Activated gamma-delta T cell (primary cell): Measurements from ENCODE around the gene CDH7.

Experiments used
- DNase-seq: peaks from one replicate; lab custom pipeline; 2025; lab: John Stamatoyannopoulos, UW

CDH7 gene

GRCh38 chr18:65767406-65767805 lies 16.6 kb downstream of the CDH7 start:
- DNase-seq: no peak

GRCh38 chr18:65768120-65768778 lies 17.4 kb downstream of the CDH7 start:
- no peak for DNase-seq

DNA sequence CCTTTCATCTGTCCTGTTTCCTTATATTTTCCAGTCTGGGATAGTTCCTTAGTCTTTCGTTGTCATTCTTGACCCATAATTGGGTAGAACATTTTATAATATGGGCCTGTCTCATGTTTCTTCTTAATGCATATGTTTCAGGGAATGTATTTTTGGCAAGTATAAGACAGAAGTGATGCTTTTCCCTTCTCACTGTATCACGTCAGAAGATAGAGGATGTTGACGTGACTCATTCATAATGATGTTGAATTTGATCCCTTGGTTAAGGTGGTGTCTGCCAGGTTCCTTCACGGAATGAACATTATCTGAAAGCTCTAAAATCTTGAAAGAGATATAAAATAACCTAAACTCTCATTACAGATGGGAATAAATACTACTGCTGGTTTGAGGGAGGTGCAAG lies 18.8 kb downstream of the CDH7 start:
- DNase-seq: no peak

DNA sequence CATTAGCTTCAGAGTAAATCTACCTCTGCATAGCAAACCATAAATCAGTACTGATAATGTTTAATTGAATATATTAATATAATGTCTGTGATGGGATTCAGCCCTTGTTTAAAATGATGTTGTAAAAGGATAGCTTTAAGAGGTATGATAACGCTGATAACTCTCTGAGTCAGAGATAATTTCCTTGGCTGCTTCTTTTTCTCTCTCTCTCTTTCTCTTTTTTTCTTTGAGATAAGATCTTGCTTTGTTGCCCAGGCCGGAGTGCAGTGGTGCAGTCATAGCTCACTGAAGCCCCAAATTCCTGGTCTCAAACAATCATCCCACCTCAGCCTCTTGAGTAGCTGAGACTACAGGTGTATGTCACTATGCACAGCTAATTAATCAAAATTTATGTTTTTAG lies 35.7 kb downstream of the CDH7 start:
- DNase-seq: no peak

- no peak for DNase-seq
Observed at GRCh38 chr18:65788373-65788772, 37.6 kb downstream of the CDH7 start.

GRCh38 chr18:65790604-65791003 lies 39.8 kb downstream of the CDH7 start:
- no peak for DNase-seq

DNA sequence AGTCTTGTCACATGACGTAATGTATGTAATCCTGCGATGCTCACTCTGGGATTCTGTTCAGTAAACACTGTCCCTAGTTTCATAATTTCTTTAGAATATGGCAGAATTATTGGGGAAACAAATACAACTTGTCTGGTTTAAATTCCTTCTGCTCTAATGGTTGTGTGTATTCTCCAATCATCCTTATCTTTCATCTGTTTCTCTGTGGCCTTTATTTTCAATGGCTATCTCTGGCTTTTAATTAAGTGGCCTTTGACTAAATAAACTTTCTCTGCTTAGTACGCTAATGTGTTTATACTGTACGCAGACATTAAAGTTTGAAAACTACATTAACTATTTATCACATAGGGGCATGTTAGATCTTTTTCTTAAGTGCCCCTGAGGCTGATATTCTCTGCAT lies 40.9 kb downstream of the CDH7 start:
- DNase-seq: no peak

DNA sequence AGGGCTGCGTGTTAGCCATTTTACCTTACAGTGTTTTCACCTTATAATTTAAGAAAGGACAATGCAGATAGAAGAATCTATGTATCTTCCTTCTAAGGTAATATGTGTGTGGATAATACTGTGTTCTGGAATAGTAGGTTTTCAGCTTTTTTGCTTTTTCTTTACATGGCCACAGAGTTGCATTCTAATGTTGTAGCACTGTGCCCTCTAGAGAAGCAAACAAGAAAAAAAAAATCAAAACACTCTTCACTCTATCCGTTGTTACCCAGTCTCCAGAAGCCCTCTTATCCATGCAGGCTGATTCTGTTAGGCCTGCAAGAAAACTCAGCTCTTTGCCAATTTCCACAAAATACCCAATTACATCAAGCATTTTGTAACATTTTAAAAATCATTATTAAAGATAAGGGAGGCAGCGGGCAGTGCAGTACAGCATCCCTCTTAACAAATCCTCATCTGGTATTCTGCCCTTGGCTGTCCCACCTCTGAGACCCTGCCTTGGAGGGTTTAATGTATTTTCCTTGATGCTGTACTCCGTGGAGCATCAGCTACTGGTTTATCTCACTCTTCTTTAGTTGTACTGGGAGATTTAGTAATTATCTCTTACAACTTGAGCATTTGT lies 41.8 kb downstream of the CDH7 start:
- DNase-seq: no peak

GRCh38 chr18:65808759-65809158 lies 57.9 kb downstream of the CDH7 start:
- DNase-seq: no peak

DNA sequence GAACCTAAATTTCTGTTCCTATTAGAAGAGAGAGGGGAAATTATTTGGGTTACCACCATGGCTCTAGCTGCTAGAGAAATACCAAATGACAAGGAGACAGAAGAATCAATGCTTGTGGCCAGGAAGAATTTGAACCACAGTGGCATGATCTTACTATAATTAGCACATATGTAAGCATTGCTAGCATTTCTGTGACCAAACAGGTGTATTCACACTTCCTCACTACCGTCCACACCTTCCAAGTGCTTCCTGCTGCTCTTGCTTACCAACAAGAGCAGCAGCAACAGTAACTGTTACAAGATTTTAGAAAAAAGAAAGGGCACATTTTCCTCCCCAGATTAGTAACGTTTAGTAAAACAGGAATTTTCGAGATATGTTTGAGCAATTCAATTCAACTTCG lies 60.5 kb downstream of the CDH7 start:
- no peak for DNase-seq

DNA sequence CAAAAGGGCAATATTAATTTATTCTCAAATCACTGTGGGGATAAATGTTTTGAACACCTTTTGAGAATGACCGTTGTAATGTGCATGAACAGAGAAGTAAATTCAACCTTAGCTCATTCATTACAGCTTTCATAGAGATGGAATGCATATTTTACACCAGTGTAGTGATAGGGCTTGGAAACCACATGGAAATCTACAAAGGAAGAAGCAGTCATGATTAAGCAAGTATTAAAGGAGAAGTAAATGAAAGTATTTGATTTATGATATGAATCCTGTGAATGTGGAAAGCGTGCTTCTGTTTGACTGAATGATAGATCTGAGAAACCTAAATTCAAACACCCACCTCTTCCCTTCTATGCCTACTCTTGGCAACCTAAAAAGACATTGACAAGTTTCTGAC lies 64.7 kb downstream of the CDH7 start:
- no peak for DNase-seq

DNA sequence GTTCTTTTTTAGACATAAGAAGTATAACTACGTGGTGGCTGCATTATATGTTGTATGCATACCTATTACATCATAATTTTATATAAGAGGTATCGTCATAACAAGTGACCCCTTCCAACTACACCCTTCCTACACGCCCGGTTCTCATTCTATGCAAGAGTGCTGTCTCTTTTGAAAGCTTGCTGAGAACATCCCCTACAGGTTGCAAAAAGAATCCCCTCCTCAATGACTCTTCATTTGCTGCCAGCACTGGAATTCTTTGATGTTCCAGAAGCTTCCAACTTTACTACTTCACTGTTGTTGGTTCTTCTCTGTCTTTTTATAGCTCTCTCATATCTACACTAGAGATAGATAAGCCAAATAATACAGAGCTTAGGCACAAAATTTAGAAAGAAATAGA lies 66.4 kb downstream of the CDH7 start:
- no peak for DNase-seq

- no peak for DNase-seq
Observed at GRCh38 chr18:65821911-65822310, 71.1 kb downstream of the CDH7 start.

DNA sequence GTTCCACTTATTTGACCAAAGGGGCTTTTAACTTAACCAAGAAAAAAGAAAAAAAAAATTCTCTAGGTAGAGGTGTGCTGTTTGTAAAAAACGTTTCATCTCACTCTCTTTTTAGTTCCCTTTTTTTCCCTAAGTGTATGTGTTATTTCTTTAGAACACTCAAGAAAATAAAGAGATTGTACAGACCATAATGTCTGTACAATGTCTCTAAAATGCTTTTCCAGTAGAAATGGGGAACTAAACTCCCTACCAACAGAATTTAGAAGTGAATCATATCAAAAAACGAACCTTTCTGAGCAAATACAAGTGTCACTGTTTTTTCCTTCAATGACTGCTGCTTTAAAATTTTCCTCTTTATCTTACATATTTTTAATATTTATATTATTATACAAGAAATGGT lies 72.0 kb downstream of the CDH7 start:
- DNase-seq: no peak

GRCh38 chr18:65827444-65827843 lies 76.6 kb downstream of the CDH7 start:
- no peak for DNase-seq

GRCh38 chr18:65835881-65836280 lies 85.1 kb downstream of the CDH7 start:
- DNase-seq: no peak

- DNase-seq: no peak
Observed at GRCh38 chr18:65846107-65846506, 95.3 kb downstream of the CDH7 start.

DNA sequence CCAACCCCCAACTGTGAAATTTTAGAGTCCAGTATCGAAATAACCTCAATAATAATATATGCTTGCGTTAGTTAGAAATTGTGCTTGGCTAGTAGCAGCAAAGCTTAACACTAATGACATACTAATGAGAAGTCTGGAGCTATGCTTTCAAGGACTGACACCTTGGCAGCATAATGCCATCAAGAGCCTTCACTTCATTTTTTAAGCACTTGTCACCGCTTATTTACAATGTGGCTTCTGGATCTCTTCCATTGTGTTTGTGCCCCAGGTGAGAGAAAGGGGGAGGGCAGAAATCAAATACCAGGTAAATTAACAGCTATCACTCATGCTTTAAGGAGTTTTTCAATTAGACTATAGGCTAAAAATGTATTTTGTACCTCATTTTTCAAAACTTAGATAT lies 101.5 kb downstream of the CDH7 start:
- no peak for DNase-seq

DNA sequence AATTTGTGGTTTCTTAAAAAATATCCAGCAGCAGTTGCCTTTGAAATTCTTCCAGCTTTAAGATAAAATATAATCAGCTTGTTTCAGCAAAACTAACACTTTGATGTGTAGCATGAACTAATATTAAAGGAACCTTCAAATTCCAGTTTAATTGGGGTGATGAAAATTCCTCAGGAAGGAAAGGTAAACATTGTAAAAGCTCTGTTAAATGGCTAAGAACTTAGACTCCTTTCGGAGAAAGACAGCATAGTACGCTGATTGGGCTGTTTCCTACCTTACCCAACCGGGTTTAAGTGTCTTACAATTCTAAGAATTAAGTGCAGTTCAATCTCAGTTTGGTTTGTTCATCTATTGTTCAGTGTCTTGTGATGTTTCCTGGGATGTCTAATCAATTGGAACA lies 108.3 kb downstream of the CDH7 start:
- no peak for DNase-seq

DNA sequence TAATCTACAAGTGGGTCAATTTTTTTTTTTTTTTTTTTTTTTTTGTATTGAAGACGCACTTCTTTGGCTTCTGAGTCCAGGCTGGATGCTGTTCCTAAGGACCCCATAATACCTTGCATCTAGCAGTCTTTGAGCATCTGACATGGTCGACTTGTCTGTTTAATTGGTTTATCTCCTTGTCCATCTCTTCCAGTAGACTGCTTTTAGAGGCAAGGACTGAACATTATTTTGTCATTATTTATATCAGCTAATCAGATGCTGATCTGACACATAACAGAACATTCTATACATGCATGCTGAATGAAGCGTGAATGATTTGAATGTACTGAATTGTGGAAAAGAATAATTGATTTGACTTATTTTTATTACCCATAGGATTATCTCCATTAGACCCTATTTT lies 118.7 kb downstream of the CDH7 start:
- no peak for DNase-seq

- no peak for DNase-seq
Observed at GRCh38 chr18:65876310-65876709, 125.5 kb downstream of the CDH7 start.

DNA sequence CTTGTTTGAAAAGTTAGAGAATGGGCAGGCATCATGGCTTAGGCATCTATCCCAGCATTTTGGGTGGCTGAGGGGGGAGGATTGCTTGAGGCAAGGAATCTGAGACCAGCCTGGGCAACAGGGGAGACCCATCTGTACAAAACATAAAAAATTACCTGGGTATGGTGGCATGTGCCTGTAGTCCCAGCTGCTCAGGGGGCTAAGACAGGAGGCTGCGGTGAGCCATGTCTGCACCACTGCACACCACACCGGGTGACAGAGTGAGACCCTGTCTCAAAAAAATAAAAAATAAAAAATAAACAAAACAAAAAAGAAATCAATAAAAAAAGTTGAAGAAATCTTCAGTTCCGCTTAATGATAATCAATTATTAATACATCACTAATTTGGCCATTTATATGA lies 146.5 kb downstream of the CDH7 start:
- DNase-seq: no peak

- DNase-seq: no peak
Observed at GRCh38 chr18:65901522-65901921, 150.7 kb downstream of the CDH7 start.

GRCh38 chr18:65906621-65907034 lies 155.8 kb downstream of the CDH7 start:
- no peak for DNase-seq
